Neural progenitor cell (in vitro differentiated cells): ENCODE results near the gene TSTD2. TPM values are rescaled to one million over a fixed set of nuclear protein-coding genes. Genes with fewer than 3 reads are reported as not detected.
A peak's percentile ranks its signal among the peaks of the same experiment; 100 is the strongest.

Source experiments
- DNase-seq: peaks from one replicate; pipeline ENCODE4 v3.0.0-alpha.2; 2016; ENCODE audit warnings: low spot score
- H2AFZ ChIP-seq: fragments of 200-600 bp; sonication (generic); replicated peaks from 2 replicates; pipeline ENCODE4 v1.6.1; 2016; ENCODE audit warnings: antibody characterized with exemption
- H3F3A ChIP-seq: fragments of 200-600 bp; sonication (generic); 2 replicates; pipeline ENCODE4 v1.6.1; 2016; ENCODE audit warnings: antibody characterized with exemption, low read depth
- H3K27ac ChIP-seq: fragments of 200-600 bp; sonication (generic); 2 replicates; pipeline ENCODE4 v1.5.1; 2016; ENCODE audit warnings: mild to moderate bottlenecking
- H3K27me3 ChIP-seq: fragments of 200-600 bp; sonication (generic); 2 replicates; pipeline ENCODE4 v1.6.1; 2016; ENCODE audit warnings: mild to moderate bottlenecking, moderate library complexity
- H3K36me3 ChIP-seq: fragments of 200-600 bp; sonication (generic); 2 replicates; pipeline ENCODE4 v1.5.1; 2016
- H3K4me1 ChIP-seq: fragments of 200-600 bp; sonication (generic); 2 replicates; pipeline ENCODE4 v1.6.1; 2016; ENCODE audit warnings: mixed run types
- H3K4me2 ChIP-seq: fragments of 200-600 bp; sonication (generic); 2 replicates; pipeline ENCODE4 v1.6.1; 2016
- H3K4me3 ChIP-seq: fragments of 200-600 bp; sonication (generic); 2 replicates; pipeline ENCODE4 v1.5.1; 2016
- H3K79me2 ChIP-seq: fragments of 200-600 bp; sonication (generic); 2 replicates; pipeline ENCODE4 v1.6.1; 2016; ENCODE audit warnings: low read depth
- H3K9ac ChIP-seq: fragments of 200-600 bp; sonication (generic); 2 replicates; pipeline ENCODE4 v1.6.1; 2016
- H3K9me3 ChIP-seq: fragments of 200-600 bp; sonication (generic); 2 replicates; pipeline ENCODE4 v1.5.1; 2016; ENCODE audit warnings: low read depth
- H4K20me1 ChIP-seq: fragments of 200-600 bp; sonication (generic); 2 replicates; pipeline ENCODE4 v1.6.1; 2016; ENCODE audit warnings: low read depth
- H3K27ac Mint-ChIP-seq: 3 replicates; pipeline ENCODE4 v1.8.0; 2021; ENCODE audit warnings: mixed read lengths
- H3K27me3 Mint-ChIP-seq: 2 replicates; pipeline ENCODE4 v1.8.0; 2022; ENCODE audit warnings: low read depth, mild to moderate bottlenecking, inconsistent platforms, moderate library complexity, mixed read lengths; ENCODE audit not compliant: insufficient read depth
- H3K36me3 Mint-ChIP-seq: 3 replicates; pipeline ENCODE4 v1.8.0; 2021; ENCODE audit warnings: mixed read lengths
- H3K4me1 Mint-ChIP-seq: 3 replicates; pipeline ENCODE4 v1.8.0; 2021; ENCODE audit warnings: mixed read lengths
- H3K4me3 Mint-ChIP-seq: 3 replicates; pipeline ENCODE4 v1.8.0; 2021; ENCODE audit warnings: mild to moderate bottlenecking, moderate library complexity, mixed read lengths
- H3K9me3 Mint-ChIP-seq: 3 replicates; pipeline ENCODE4 v1.8.0; 2020; ENCODE audit warnings: mixed read lengths
- CTCF ChIP-seq: fragments of 200-600 bp; sonication (generic); IDR thresholded peaks from 2 replicates; pipeline ENCODE4 v1.5.1; 2017; ENCODE audit warnings: antibody characterized with exemption, mild to moderate bottlenecking
- EZH2 ChIP-seq: fragments of 200-600 bp; sonication (generic); IDR thresholded peaks from 2 replicates; pipeline ENCODE4 v1.6.1; 2017; ENCODE audit warnings: antibody characterized with exemption, mild to moderate bottlenecking, moderate library complexity
- EZH2phosphoT487 ChIP-seq: fragments of 200-600 bp; sonication (generic); IDR thresholded peaks from 2 replicates; pipeline ENCODE4 v1.6.1; 2017; ENCODE audit warnings: antibody characterized with exemption
- total RNA-seq: library from RNA; depleted of rRNA; stranded (reverse); fragments of >200 nt; gene quantifications from 2 replicates; pipeline ENCODE4 v1.2.3, GENCODE V29; 2015; ENCODE audit warnings: low replicate concordance

Gene TSTD2
- total RNA-seq, 1 donor from 2014 or later, result 45.4 TPM

- TF ChIP-seq EZH2 (no peak), CTCF (no peak), EZH2phosphoT487 (no peak)
- Histone ChIP-seq H3K4me3 (no peak overlapping the region), H3K4me1 (peaks cover 7% of the 10 kb centered on the region), H3K27me3 (no peaks in the 10 kb centered on the region), H3K4me2 (no peak overlapping the region), H2AFZ (no peak overlapping the region), H3K79me2 (no peaks in the 10 kb centered on the region), H4K20me1 (no peaks in the 10 kb centered on the region), H3K9me3 (no peaks in the 10 kb centered on the region), H3K36me3 (no peaks in the 10 kb centered on the region), H3F3A (no peaks in the 10 kb centered on the region), H3K27ac (no peak overlapping the region), H3K9ac (no peak overlapping the region)
- H3K9me3 Mint-ChIP-seq, result no peaks in the 10 kb centered on the region
- peaks cover 6% of the 10 kb centered on the region for H3K27me3 Mint-ChIP-seq
- no peak overlapping the region for H3K4me3 Mint-ChIP-seq
- no peak for DNase-seq
- no peaks in the 10 kb centered on the region for H3K36me3 Mint-ChIP-seq
- H3K27ac Mint-ChIP-seq, result no peak overlapping the region
- peaks cover 5% of the 10 kb centered on the region for H3K4me1 Mint-ChIP-seq
Observed at GRCh38 chr9:97556721-97557605, 76.2 kb downstream of the TSTD2 start.

GRCh38 chr9:97556036-97556720 lies 77.0 kb downstream of the TSTD2 start:
- TF ChIP-seq EZH2 (no peak), CTCF (no peak), EZH2phosphoT487 (no peak)
- H3K4me1 ChIP-seq, result peaks cover 7% of the 10 kb centered on the region
- no peak overlapping the region for H3K4me3 ChIP-seq
- H3K9ac ChIP-seq, result no peak overlapping the region
- H3K36me3 Mint-ChIP-seq, result no peaks in the 10 kb centered on the region
- H3K27me3 ChIP-seq, result no peaks in the 10 kb centered on the region
- no peaks in the 10 kb centered on the region for H3K9me3 ChIP-seq
- no peaks in the 10 kb centered on the region for H3K79me2 ChIP-seq
- H3K27ac Mint-ChIP-seq, result peak overlapping the region; percentile 75
- H3K9me3 Mint-ChIP-seq, result no peaks in the 10 kb centered on the region
- no peak overlapping the region for H3K27ac ChIP-seq
- no peak overlapping the region for H3K4me2 ChIP-seq
- H3K27me3 Mint-ChIP-seq, result peaks cover 6% of the 10 kb centered on the region
- no peak overlapping the region for H3K4me3 Mint-ChIP-seq
- DNase-seq, result no peak
- H3F3A ChIP-seq, result no peaks in the 10 kb centered on the region
- no peak overlapping the region for H2AFZ ChIP-seq
- peaks cover 5% of the 10 kb centered on the region for H3K4me1 Mint-ChIP-seq
- H3K36me3 ChIP-seq, result no peaks in the 10 kb centered on the region
- no peaks in the 10 kb centered on the region for H4K20me1 ChIP-seq

- no peaks in the 10 kb centered on the region for H3K36me3 ChIP-seq
- Mint-ChIP-seq H3K36me3 (no peaks in the 10 kb centered on the region), H3K27ac (peak overlapping the region; percentile 46), H3K9me3 (no peaks in the 10 kb centered on the region), H3K4me3 (no peak overlapping the region), H3K4me1 (peaks cover 5% of the 10 kb centered on the region), H3K27me3 (peaks cover 5% of the 10 kb centered on the region)
- peak overlapping the region; percentile 57 for H2AFZ ChIP-seq
- no peaks in the 10 kb centered on the region for H3F3A ChIP-seq
- H3K9me3 ChIP-seq, result no peaks in the 10 kb centered on the region
- no peaks in the 10 kb centered on the region for H4K20me1 ChIP-seq
- no peak overlapping the region for H3K27ac ChIP-seq
- H3K4me2 ChIP-seq, result peak overlapping the region; percentile 39
- peak; percentile 63 for DNase-seq
- no peaks in the 10 kb centered on the region for H3K27me3 ChIP-seq
- H3K79me2 ChIP-seq, result no peaks in the 10 kb centered on the region
- H3K4me1 ChIP-seq, result peaks cover 7% of the 10 kb centered on the region
- TF ChIP-seq CTCF (no peak), EZH2 (no peak), EZH2phosphoT487 (no peak)
- no peak overlapping the region for H3K9ac ChIP-seq
- H3K4me3 ChIP-seq, result no peak overlapping the region
Observed at GRCh38 chr9:97555164-97555563, 78.0 kb downstream of the TSTD2 start.
